ENCODE results near the gene MLLT10. TPM values are rescaled to one million over a fixed set of nuclear protein-coding genes. Genes with fewer than 3 reads are reported as not detected.

MLLT10 gene
- total and polyA plus RNA-seq, 2 of the 8 experiments (the other 6 are each of a cell fraction or from before 2014, with no cell fraction given), result 53.1 to 62.1 TPM

- TF ChIP-seq EGR1 (IDR thresholded peaks at IDR 0.05; ENCODE audit: borderline replicate concordance, low read depth, low read length) (no peak), CBX5 (IDR thresholded peaks at IDR 0.05; ENCODE audit: low read depth, low read length) (no peak), JUN (IDR thresholded peaks at IDR 0.05; ENCODE audit: low read depth, low read length) (no peak), MAX (IDR thresholded peaks at IDR 0.05) (peak; percentile 32; the same call in 1 of the 2 replicates), TEAD4 (IDR thresholded peaks at IDR 0.05; ENCODE audit: low read depth, low read length) (peak; percentile 19; the same call in 1 of the 2 replicates), SP2 (IDR thresholded peaks at IDR 0.05; ENCODE audit: low read length) (no peak), CEBPB (IDR thresholded peaks at IDR 0.05; ENCODE audit: low read depth, low read length) (no peak), SAP30 (IDR thresholded peaks at IDR 0.05; ENCODE audit: insufficient read depth, insufficient replicate concordance, low read length) (peak; percentile 60), EP300 (IDR thresholded peaks at IDR 0.05; ENCODE audit: borderline replicate concordance in 1 of 2, low read depth in 2 of 2, low read length in 2 of 2) (peak in 1 of 2 experiments; percentile 34; a peak in 1 of 3 replicates), SP1 (IDR thresholded peaks at IDR 0.05; ENCODE audit: low read depth, low read length) (no peak), GTF2F1 (IDR thresholded peaks at IDR 0.05; ENCODE audit: borderline replicate concordance, low read depth, low read length) (no peak), TCF12 (IDR thresholded peaks at IDR 0.05; ENCODE audit: low read depth, low read length) (no peak), POLR2A (IDR thresholded peaks at IDR 0.05; ENCODE audit: control extremely low read depth in 1 of 2, low read depth in 2 of 2, low read length in 2 of 2) (no peak), HDAC2 (IDR thresholded peaks at IDR 0.05; ENCODE audit: borderline replicate concordance in 1 of 2, low read depth in 2 of 2, low read length in 2 of 2) (peak in 1 of 2 experiments; percentile 85; a peak in 2 of 4 replicates), BRCA1 (IDR thresholded peaks at IDR 0.05; ENCODE audit: low read depth, low read length) (no peak)
Observed at GRCh38 chr10:21516242-21517131, 17.5 kb upstream of the MLLT10 start (continued).
